GM10266 (cell line): ENCODE results near the gene RAB3GAP1.

Experiments used
- DNase-seq: peaks from one replicate; pipeline ENCODE4 v3.0.0; 2012; ENCODE audit errors: extremely low spot score
- TF ChIP-seq, protein P1 (sequence below): IDR thresholded peaks from 2 replicates; pipeline ENCODE4 v1.5.1; 2012; ENCODE audit warnings: mild to moderate bottlenecking, low read depth; ENCODE audit not compliant: control insufficient read depth, insufficient read depth; ENCODE audit errors: missing control alignments

RAB3GAP1 gene

GRCh38 chr2:135132314-135132713 lies 80.2 kb downstream of the RAB3GAP1 start:
- TF ChIP-seq, protein P1, sequence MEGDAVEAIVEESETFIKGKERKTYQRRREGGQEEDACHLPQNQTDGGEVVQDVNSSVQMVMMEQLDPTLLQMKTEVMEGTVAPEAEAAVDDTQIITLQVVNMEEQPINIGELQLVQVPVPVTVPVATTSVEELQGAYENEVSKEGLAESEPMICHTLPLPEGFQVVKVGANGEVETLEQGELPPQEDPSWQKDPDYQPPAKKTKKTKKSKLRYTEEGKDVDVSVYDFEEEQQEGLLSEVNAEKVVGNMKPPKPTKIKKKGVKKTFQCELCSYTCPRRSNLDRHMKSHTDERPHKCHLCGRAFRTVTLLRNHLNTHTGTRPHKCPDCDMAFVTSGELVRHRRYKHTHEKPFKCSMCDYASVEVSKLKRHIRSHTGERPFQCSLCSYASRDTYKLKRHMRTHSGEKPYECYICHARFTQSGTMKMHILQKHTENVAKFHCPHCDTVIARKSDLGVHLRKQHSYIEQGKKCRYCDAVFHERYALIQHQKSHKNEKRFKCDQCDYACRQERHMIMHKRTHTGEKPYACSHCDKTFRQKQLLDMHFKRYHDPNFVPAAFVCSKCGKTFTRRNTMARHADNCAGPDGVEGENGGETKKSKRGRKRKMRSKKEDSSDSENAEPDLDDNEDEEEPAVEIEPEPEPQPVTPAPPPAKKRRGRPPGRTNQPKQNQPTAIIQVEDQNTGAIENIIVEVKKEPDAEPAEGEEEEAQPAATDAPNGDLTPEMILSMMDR, result no peak
- DNase-seq, result no peak

DNA sequence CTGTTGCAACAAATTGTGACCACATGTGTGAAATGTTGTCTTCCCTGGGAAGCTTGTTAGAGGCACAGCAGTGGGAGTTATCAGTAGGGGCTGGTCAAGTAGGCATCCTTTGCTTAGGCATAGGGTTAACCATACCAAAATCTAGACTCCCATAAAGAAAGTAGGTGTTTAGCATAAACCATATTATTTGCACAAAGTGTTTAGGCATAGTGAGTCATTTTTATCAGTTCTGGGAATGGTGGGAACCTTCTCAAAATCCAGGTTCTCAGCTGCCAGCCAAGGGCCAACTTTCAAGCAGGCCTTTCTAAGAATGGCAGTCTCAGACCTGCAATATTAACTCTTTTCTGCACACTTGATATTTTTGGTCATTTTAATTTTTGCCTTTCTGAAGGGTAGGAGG lies 88.5 kb downstream of the RAB3GAP1 start:
- TF ChIP-seq, protein P1, result no peak
- no peak for DNase-seq

DNA sequence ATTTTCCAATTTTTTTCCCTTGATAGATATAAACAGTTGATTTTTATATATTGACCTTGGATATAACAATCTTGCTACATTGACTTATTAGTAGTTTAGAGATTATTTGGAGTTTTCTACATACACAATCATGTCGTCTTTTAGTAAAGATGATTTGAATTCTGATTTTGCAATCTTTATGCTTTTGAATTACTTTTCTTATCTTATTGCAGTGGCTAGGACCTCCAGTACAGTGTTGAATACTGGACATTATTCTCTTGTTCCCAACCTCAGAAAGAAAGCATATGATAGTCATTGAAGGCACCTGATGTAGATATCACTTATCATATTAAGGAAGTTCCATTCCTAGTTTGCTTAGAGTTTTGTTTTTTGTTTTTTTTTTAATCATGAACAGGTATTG lies 90.2 kb downstream of the RAB3GAP1 start:
- TF ChIP-seq, protein P1, result no peak
- no peak for DNase-seq

DNA sequence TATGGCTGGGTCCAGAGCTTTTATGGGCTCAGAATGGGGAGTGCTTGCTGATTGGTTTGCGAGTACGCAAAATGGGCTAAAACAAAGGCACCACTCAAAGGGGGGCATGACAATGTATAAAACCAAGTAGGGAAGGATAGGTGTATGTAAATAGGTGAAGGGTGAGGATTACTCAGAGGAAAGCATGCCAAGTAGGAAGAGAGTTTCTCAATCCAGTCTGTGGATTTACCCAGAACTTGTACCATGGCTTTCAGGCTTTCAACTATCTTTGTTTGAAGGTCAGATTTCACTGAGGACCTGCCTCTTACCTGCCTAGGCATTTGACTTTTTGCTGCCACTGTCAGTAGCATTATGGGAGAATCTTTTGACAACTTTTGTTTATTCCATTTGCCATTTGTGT lies 92.3 kb downstream of the RAB3GAP1 start:
- TF ChIP-seq, protein P1, result no peak
- no peak for DNase-seq

DNA sequence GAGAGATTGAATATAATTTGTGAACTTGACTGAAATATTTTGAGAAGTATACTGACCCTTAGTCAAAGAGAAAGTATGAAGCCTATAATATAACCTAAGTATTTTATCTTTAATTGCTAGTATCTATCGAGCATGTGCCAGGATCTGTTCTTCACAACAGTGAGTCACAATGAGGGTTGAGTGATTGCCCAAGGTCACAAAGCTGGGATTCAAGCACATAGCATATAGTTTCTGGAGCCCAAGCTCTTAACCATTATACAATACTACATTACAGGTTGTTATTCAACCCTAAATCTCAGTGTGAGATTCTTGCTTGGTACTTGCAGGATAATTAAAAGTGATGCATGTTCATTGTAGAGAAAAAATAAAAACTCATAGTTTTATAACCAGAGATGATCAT lies 97.2 kb downstream of the RAB3GAP1 start:
- TF ChIP-seq, protein P1, result no peak
- DNase-seq, result no peak

DNA sequence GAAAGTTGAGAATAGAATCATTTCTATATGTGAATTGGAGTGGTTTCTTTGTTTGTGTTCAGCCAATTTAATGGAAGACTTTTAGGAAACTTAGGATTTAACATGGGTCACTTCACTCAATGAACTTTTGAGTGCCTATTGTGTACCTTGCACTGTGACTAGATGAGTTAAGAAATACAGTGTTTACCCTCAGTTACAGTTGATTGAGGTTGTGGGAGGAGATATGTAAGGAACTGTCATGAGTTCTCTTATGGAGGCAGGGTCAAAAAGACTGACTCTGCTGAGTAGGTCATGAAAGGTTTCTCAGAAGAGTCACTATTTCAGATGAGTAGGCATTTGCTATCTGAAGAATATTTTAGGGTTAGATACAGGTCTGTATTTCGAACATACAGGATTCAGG lies 98.6 kb downstream of the RAB3GAP1 start:
- DNase-seq, result no peak

GRCh38 chr2:135151615-135152014 lies 99.5 kb downstream of the RAB3GAP1 start:
- TF ChIP-seq, protein P1, result no peak
- DNase-seq, result no peak

More for the DNA sequence above, 98.6 kb downstream of the RAB3GAP1 start:
- TF ChIP-seq, protein P1, result no peak

GRCh38 chr2:135152361-135152760 lies 100.3 kb downstream of the RAB3GAP1 start:
- TF ChIP-seq, protein P1, result no peak
- no peak for DNase-seq
